GM08714 (cell line): ENCODE measurements around the gene TBC1D16.

Experiments used
- H3K4me3 ChIP-seq: fragments of 200-500 bp; sonication (Bioruptor generic); 2 replicates; pipeline ENCODE4 v1.5.1; 2014; ENCODE audit warnings: mild to moderate bottlenecking, low read length, inconsistent platforms
- ZNF274 ChIP-seq: IDR thresholded peaks from 2 replicates; pipeline ENCODE4 v1.6.1; 2012; ENCODE audit warnings: mild to moderate bottlenecking, low read depth, low read length

TBC1D16 gene

GRCh38 chr17:80035687-80035936 lies at the start of gene TBC1D16:
TSS of gene TBC1D16 (minus strand) at chr17:80035872. CDS start at chr17:80013547, 22,325 bp downstream.
- peak within 1 kb of the TSS; percentile 43 for H3K4me3 ChIP-seq
- no peak for TF ChIP-seq ZNF274

GRCh38 chr17:80084773-80085172 lies 49.1 kb upstream of the TBC1D16 start:
- TF ChIP-seq ZNF274, result no peak
- H3K4me3 ChIP-seq, result no peak overlapping the region

- no peak overlapping the region for H3K4me3 ChIP-seq
- TF ChIP-seq ZNF274, result no peak
Measured at GRCh38 chr17:80083136-80083661, 47.5 kb upstream of the TBC1D16 start.

- no peak overlapping the region for H3K4me3 ChIP-seq
- TF ChIP-seq ZNF274, result no peak
Measured at GRCh38 chr17:80082403-80083135, 46.9 kb upstream of the TBC1D16 start.

- H3K4me3 ChIP-seq, result no peak overlapping the region
- no peak for TF ChIP-seq ZNF274
Measured at GRCh38 chr17:80081596-80081995, 45.9 kb upstream of the TBC1D16 start.

GRCh38 chr17:80080081-80080480 lies 44.4 kb upstream of the TBC1D16 start:
- H3K4me3 ChIP-seq, result no peak overlapping the region
- no peak for TF ChIP-seq ZNF274

GRCh38 chr17:80072410-80072809 lies 36.7 kb upstream of the TBC1D16 start:
- no peak for TF ChIP-seq ZNF274
- H3K4me3 ChIP-seq, result no peak overlapping the region

GRCh38 chr17:80071116-80071841 lies 35.6 kb upstream of the TBC1D16 start:
- H3K4me3 ChIP-seq, result no peak overlapping the region
- TF ChIP-seq ZNF274, result no peak

- no peak overlapping the region for H3K4me3 ChIP-seq
- TF ChIP-seq ZNF274, result no peak
Measured at GRCh38 chr17:80070375-80071115, 34.9 kb upstream of the TBC1D16 start.

- TF ChIP-seq ZNF274, result no peak
- no peak overlapping the region for H3K4me3 ChIP-seq
Measured at GRCh38 chr17:80068301-80069222, 32.9 kb upstream of the TBC1D16 start.

GRCh38 chr17:80067393-80067986 lies 31.8 kb upstream of the TBC1D16 start:
- no peak overlapping the region for H3K4me3 ChIP-seq
- no peak for TF ChIP-seq ZNF274

GRCh38 chr17:80065478-80066170 lies 30.0 kb upstream of the TBC1D16 start:
- no peak overlapping the region for H3K4me3 ChIP-seq
- TF ChIP-seq ZNF274, result no peak

GRCh38 chr17:80064696-80065095 lies 29.0 kb upstream of the TBC1D16 start:
- no peak for TF ChIP-seq ZNF274
- H3K4me3 ChIP-seq, result no peak overlapping the region
